Muscle of leg (tissue), 16 donors: Measurements from ENCODE around the gene VDR. TPM values are rescaled to one million over a fixed set of nuclear protein-coding genes. Genes with fewer than 3 reads are reported as not detected.

Experiments
- DNase-seq: peaks from one replicate; pipeline ENCODE4 v3.0.0; 2013
- H3K27ac ChIP-seq: one replicate; pipeline ENCODE4 v1.5.1; 2013; ENCODE audit warnings: mild to moderate bottlenecking, low read length, control low read depth
- H3K27me3 ChIP-seq: one replicate; pipeline ENCODE4 v1.6.1; 2013; ENCODE audit warnings: low read length; ENCODE audit not compliant: control insufficient read depth, insufficient read depth
- H3K36me3 ChIP-seq: one replicate; pipeline ENCODE4 v1.6.1; 2013; ENCODE audit warnings: low read length; ENCODE audit not compliant: control insufficient read depth, insufficient read depth
- H3K4me1 ChIP-seq: one replicate; pipeline ENCODE4 v1.6.1; 2013; ENCODE audit warnings: low read length; ENCODE audit not compliant: control insufficient read depth, insufficient read depth
- H3K4me3 ChIP-seq: one replicate; pipeline ENCODE4 v1.5.1; 2013; ENCODE audit warnings: low read length, control low read depth
- H3K9me3 ChIP-seq: replicated peaks from 2 replicates; pipeline ENCODE4 v1.6.1; 2013; ENCODE audit warnings: low read depth, low read length; ENCODE audit not compliant: control insufficient read depth
- WGBS: methylation state at CpG from one replicate; pipeline ENCODE4 v1.1.5; 2013; ENCODE audit warnings: missing lambda C conversion rate; ENCODE audit not compliant: insufficient coverage; 5-methylcytosine and 5-hydroxymethylcytosine counted together
- long read RNA-seq, 11 donors: transcript quantifications; one replicate each; lab custom pipeline, GENCODE V29; 2026
- polyA plus RNA-seq, 8 donors: library from polyadenylated mRNA; unstranded; fragments of 120-200 nt; gene quantifications; one replicate each; pipeline versions ENCODE4 v1.2.1 to v1.2.3, GENCODE V29; 2013; ENCODE audit warnings: inconsistent platforms in 1 of 8, low replicate concordance in 1 of 8; ENCODE audit not compliant: insufficient read length in 8 of 8, insufficient read depth in 1 of 8
- total RNA-seq: library from RNA; stranded (reverse); fragments of 120-200 nt; gene quantifications from one replicate; pipeline ENCODE4 v1.2.4, GENCODE V29; 2013

The VDR gene
- total RNA-seq = 0.40 TPM
- polyA plus RNA-seq = 1 to 10 TPM in 1 of 8 donors, under 1 TPM in 7; 0.23 to 1.0 (median 0.45) TPM
- long read RNA-seq, donor 1 = 0 reads
- long read RNA-seq, donor 2 = 0 reads
- long read RNA-seq, donor 3, full-length matches to known transcripts = 1 of 1 reads
- long read RNA-seq, donor 3, partial matches to known transcripts = 0 of 1 reads
- long read RNA-seq, donor 3, other reads (novel, unspliced or antisense) = 0 of 1 reads
- long read RNA-seq, donor 4 = 0 reads
- long read RNA-seq, donor 5 = 0 reads
- long read RNA-seq, donor 6 = 0 reads
- long read RNA-seq, donor 7 = 0 reads
- long read RNA-seq, donor 8 = 0 reads
- long read RNA-seq, donor 9 = 0 reads
- long read RNA-seq, donor 10 = 0 reads
- long read RNA-seq, donor 11 = 0 reads

DNA sequence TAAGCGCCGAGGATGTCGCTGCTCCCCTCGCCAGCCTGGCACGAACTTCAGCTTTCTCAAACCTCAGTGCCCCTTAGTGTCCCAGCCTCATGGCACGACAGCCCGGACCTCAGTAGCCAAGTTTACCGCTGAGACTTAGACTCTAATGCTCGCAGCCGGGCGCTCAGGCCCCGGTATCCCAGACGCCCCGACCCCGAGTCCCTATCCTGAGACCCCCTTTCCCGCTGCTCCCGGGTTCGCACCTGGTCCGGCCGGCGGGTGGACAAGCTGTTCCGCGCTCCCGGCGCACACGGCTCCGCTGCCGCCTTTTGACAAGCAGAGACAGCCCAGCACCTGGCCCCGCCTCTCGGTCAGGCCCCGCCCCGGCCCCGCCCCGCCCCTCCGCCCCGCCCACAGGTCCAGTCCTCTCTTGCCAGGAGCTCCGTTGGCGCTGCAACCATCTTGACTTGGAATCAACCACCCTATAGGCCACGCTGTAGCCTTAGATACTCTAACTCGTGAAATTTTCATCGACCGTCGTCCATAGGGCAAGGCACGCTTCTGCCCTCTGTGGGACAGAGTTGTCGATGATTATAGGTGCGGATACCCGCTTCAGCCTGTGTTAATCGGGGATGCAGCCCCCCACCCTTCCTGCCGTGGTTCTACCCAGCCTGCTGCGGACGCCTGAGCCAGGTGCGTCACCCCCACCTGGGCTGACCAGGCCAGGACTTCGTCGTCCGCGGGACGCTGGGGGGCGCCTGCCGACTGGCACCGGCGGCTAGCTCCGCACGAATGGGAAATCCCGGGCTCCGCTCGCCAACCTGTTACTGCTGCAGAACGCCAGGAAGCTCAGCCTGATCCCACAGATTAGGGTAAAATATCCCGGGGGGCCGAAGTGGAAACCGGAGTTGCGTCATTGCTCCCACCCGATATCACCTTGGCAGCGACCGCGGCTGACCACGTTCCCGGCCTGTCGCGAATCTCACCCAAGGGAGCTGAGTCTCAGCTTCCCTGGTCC lies at the start of gene VDR:
Gene VDR, minus strand, starts transcription at position 282 of the 997 bp plus-strand sequence. CDS start 25,881 bp downstream, outside the sequence.
- Histone ChIP-seq H3K9me3 (no peaks in the 10 kb centered on the region), H3K4me3 (peak within 1 kb of the TSS; percentile 46), H3K4me1 (peaks cover 32% of the 10 kb centered on the region), H3K27ac (no peak within 1 kb of the TSS), H3K36me3 (no peaks in the 10 kb centered on the region), H3K27me3 (peaks cover 51% of the 10 kb centered on the region)
- under 1% methylated on average over 58 of the region's 79 CpGs for WGBS
- peak; percentile 61 for DNase-seq

DNA sequence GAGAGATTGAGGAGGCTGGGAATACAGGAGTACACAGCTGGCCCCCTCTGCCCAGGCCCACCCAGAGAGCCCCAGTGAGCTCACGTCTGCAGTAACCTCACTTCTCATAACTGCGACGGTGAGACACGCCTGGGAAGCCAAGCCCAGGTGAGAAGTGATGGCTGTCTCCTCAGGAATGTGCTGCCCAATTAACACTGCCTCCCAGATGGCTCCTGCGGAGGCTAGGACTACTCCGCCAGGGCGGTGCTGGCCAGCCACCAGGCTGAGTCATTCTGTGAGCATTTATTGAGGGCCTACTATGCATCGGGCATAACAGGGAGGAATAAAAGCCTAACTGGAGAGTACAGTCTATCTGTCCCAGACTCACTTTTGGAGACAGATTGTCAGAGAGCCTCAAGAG lies 49.3 kb upstream of the VDR start:
- Histone ChIP-seq H3K36me3 (no peaks in the 10 kb centered on the region), H3K9me3 (peaks cover 5% of the 10 kb centered on the region), H3K4me3 (no peak overlapping the region), H3K4me1 (peaks cover 1% of the 10 kb centered on the region), H3K27ac (no peak overlapping the region), H3K27me3 (no peaks in the 10 kb centered on the region)
- DNase-seq = no peak
- WGBS = 49% methylated on average over 8 of the region's 8 CpGs

DNA sequence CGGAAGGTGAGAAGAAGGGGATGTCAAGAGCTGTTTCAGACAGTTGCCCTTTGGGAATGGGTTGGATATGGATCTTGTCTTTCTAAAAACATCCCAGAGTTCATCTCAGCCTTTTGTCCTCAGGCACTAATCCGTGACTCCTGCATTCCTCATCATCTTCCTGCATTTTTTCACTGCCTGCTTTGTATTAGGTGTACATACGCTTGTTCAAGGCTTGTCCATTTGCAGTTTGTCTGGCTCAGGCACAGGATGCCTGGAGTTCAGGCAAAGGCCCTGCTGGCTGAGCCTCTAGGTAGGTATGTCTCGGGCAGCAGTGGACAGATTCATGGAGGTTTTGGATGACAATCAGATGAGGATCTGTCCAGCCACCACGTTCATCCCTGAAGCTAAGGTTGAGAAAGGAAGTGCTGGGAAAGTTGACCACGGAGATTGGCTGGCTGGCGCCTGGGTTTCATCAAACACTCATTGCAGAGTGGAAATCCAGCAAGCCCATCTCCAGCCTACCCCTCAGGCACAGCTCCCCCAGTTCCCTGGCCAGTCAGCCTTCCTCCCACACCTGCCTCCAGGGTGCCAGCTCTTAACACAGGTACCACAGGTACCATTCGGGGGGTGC lies 46.2 kb upstream of the VDR start:
- Histone ChIP-seq H3K9me3 (no peaks in the 10 kb centered on the region), H3K36me3 (no peaks in the 10 kb centered on the region), H3K4me3 (no peak overlapping the region), H3K4me1 (peaks cover 19% of the 10 kb centered on the region), H3K27me3 (no peaks in the 10 kb centered on the region), H3K27ac (no peak overlapping the region)
- no peak for DNase-seq
- 25% methylated on average over 2 of the region's 8 CpGs for WGBS

DNA sequence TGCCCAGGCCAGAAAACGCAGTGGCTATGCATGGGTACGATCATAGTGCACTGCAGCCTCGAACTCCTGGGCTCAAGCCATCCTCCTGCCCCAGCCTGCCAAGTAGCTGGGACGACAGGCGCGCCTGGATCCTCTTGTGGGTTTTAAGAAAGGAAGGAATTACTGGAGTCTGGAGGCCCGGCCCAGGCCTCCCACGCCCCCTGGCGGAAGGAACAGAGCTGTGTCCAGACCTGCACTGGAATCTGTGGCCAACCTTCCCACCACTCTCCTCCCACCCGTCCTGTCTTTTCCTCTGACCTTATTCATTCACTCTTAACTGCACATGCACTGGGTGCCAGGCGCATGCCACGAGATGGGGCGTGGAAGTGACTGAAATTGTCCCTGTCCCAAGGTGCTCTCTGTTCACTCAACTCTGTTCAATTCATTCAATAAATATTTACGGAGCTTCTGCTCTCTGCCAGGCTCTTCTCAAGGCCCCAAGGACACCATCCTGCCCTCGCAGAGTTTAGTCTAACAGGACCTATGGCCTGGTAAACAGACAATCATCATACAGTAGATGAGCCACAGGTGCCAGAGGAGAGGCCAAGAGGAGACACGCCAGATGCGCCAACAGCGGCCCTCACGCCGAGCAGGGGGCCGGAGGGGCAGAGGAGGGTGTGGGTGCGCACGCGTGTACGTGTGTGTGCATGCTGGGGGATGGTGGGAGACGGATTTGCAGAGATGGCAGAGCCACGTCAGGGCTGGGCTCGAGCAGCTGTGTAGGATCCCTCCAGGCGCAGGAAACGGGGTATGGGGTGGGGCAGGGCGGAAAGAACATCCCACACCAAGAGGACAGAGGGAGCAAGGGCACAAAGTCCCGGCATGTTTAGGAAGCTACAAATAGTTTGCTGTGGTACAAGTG lies 44.9 kb upstream of the VDR start:
- Histone ChIP-seq H3K36me3 (no peaks in the 10 kb centered on the region), H3K4me3 (no peak overlapping the region), H3K4me1 (peaks cover 20% of the 10 kb centered on the region), H3K27ac (no peak overlapping the region), H3K27me3 (no peaks in the 10 kb centered on the region), H3K9me3 (no peaks in the 10 kb centered on the region)
- 73% methylated on average over 23 of the region's 32 CpGs for WGBS
- peak; percentile 74 for DNase-seq

DNA sequence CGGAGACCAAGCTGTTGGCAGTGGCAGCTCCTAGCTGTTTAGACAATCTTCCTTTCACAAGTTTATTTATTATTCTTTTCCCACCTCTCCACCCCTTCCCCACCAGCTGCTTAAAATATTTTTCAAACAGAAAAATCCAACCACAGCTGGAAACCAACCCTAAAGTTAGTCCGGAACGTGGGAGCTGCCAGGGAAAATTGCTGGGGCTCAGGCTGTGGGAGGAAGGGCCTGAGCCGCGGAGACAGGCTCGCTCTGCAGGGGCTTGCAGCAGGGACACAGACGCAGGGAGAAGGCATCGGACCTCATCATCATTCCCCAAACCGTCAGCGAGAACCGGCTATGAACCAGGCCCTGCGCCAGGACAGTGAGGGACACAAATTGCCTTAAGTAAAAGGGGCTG lies 42.5 kb upstream of the VDR start:
- Histone ChIP-seq H3K27me3 (peaks cover 5% of the 10 kb centered on the region), H3K4me3 (no peak overlapping the region), H3K9me3 (no peaks in the 10 kb centered on the region), H3K27ac (no peak overlapping the region), H3K4me1 (peaks cover 22% of the 10 kb centered on the region), H3K36me3 (no peaks in the 10 kb centered on the region)
- WGBS = 24% methylated on average over 7 of the region's 12 CpGs
- DNase-seq = no peak

DNA sequence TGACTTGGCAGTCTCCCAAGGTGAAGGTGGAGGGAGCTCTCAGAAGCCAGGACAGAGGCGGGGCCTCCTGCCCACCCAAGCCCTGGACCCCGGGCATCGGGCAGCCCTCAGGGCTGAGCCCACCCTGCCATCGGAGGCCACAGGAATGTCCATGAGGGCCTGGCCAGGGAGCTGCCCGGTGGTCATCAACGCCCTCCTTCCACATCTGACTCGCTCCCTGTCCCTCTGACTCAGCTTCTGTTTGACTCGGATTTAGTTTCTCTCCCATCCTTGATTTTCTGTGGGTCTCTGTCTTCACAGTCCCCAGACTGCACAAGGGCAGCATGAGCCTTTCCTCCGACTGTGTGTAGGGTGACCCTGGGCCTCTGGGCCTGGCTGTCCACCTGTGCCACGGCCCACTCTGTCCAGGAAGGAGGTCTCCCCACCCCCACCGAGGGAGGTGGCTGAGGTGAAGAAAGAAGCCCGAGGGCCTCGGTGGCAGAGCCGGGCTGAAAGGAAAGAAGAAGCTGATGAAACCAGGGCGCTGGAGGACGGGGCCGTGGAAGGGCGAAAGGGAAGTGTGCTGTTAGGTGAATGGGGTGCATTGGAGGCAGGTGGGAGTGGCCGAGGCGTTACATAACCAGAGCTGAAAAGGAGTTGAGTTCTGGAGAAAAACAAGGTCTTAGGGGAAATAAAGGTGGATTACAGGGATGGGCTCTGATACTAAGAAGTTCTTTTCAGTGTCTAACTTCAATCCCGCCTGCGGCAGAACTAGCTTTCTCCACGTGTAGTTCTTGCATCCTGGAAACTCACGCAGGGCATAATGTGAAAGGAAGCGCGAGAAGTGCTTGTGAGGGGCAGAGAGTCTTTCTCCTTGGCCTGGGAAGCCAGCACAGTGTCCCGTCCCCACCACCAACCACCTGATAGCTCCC lies 41.9 kb upstream of the VDR start:
- Histone ChIP-seq H3K36me3 (no peaks in the 10 kb centered on the region), H3K27me3 (peaks cover 8% of the 10 kb centered on the region), H3K27ac (no peak overlapping the region), H3K4me3 (no peak overlapping the region), H3K9me3 (no peaks in the 10 kb centered on the region), H3K4me1 (peaks cover 29% of the 10 kb centered on the region)
- 68% methylated on average over 21 of the region's 27 CpGs for WGBS
- no peak for DNase-seq

DNA sequence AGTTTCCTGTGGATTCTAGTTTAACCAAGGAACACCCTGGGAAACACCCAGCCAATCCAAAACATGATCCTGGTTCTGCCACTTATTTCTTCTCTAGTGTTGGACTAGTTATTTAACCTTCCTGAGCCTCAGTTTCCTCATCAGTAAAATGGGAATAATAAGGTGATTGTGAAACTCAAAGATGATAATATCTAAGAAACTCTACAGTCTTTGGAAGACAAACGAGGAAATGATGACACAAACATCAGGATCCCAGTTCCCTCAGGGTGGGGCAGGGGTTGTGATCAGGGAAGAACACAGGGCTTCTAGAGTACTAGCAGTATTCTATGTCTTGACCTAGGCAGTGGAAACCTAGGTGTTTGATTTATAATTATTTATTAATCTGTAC lies 40.5 kb upstream of the VDR start:
- Histone ChIP-seq H3K9me3 (no peaks in the 10 kb centered on the region), H3K4me1 (peaks cover 30% of the 10 kb centered on the region)
- WGBS = no CpG with 5 or more reads among the region's 1 CpG

DNA sequence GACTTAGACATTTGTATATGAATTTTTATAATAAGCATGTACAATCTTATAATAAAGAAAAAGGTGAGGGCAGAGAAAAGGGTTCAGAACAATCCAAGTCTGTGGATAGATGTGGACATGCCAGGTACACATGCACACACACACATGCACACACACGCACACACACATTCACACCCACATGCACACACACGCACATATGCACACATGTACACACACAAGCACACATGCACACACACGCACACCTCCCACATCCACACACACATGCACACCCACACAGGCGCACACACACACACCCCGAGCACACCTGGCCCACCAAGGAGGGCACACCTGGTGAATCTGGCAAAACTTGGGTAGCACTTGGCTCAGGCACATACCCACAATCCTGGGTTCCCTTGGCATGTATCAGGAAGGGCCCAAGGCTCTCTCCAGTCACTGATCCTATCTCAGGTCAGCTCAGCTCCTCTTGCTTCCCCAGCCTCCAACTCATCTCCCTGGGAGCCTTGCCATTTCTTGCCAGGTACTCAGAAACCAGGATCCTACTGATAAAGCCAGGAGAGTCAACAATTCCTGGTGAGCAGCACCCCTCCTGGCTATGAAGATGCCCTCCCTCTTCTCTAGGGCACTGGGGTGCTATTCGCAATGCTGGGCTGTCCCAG lies 40.0 kb upstream of the VDR start:
- no peak for DNase-seq
- Histone ChIP-seq H3K9me3 (no peaks in the 10 kb centered on the region), H3K4me3 (no peak overlapping the region), H3K4me1 (peaks cover 30% of the 10 kb centered on the region), H3K27ac (no peak overlapping the region), H3K27me3 (peaks cover 8% of the 10 kb centered on the region), H3K36me3 (no peaks in the 10 kb centered on the region)
- WGBS = 66% methylated on average over 5 of the region's 6 CpGs

More for the DNA sequence above, 40.5 kb upstream of the VDR start:
- H3K27me3 ChIP-seq = peaks cover 8% of the 10 kb centered on the region
- H3K36me3 ChIP-seq = no peaks in the 10 kb centered on the region
- DNase-seq = no peak
- no peak overlapping the region for H3K4me3 ChIP-seq
- no peak overlapping the region for H3K27ac ChIP-seq
